ENCODE results near the gene GZMA. TPM values are rescaled to one million over a fixed set of nuclear protein-coding genes. Genes with fewer than 3 reads are reported as not detected.
"Not testable (repeated sequence)": the region's sequence is repeated elsewhere in the genome, so short reads cannot be mapped to it uniquely, and the experiment has no call there.

GZMA gene
- total RNA-seq, 4 donors from 2014 or later = 0.96 to 4.8 (median 1.8) TPM; not detected in 1

DNA sequence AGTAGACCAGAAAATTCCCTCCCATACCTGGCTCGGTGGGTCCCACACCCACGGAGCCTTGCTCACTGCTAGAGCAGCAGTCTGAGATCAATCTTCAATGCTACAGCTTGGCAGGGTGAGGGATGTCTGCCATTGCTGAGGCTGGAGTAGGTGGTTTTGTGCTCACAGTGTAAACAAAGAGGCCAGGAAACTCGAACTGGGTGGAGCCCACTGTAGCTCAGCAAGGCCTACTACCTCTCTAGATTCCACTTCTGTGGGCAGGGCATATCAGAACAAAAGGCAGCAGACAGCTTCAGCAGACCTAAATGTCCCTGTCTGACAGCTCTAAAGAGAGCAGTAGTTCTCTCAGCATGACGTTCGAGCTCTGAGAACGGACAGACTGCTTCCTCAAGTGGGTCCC lies 5.6 kb upstream of the GZMA start:
- no peak for ATAC-seq (ENCODE audit: low FRiP score)
- DNase-seq (ENCODE audit: low spot score) = no peak
- TF ChIP-seq, protein P1, sequence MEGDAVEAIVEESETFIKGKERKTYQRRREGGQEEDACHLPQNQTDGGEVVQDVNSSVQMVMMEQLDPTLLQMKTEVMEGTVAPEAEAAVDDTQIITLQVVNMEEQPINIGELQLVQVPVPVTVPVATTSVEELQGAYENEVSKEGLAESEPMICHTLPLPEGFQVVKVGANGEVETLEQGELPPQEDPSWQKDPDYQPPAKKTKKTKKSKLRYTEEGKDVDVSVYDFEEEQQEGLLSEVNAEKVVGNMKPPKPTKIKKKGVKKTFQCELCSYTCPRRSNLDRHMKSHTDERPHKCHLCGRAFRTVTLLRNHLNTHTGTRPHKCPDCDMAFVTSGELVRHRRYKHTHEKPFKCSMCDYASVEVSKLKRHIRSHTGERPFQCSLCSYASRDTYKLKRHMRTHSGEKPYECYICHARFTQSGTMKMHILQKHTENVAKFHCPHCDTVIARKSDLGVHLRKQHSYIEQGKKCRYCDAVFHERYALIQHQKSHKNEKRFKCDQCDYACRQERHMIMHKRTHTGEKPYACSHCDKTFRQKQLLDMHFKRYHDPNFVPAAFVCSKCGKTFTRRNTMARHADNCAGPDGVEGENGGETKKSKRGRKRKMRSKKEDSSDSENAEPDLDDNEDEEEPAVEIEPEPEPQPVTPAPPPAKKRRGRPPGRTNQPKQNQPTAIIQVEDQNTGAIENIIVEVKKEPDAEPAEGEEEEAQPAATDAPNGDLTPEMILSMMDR (IDR thresholded peaks at IDR 0.05) = no peak

DNA sequence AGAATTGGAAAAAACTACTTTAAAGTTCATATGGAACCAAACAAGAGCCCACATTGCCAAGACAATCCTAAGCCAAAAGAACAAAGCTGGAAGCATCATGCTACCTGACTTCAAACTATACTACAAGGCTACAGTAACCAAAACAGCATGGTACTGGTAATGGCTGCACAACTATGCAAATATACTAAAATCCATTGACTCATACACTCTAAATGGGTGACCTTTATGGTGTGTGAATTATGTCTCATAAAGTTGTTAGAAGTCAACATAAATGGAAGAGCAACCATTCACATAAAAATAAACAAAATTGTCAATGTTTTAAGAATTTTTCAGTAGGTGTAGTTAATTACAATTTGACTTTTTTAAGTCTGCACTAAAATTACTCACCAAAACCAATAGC lies 1.3 kb upstream of the GZMA start:
- not testable (repeated sequence) for ATAC-seq (ENCODE audit: low FRiP score); DNase-seq (ENCODE audit: low spot score)

DNA sequence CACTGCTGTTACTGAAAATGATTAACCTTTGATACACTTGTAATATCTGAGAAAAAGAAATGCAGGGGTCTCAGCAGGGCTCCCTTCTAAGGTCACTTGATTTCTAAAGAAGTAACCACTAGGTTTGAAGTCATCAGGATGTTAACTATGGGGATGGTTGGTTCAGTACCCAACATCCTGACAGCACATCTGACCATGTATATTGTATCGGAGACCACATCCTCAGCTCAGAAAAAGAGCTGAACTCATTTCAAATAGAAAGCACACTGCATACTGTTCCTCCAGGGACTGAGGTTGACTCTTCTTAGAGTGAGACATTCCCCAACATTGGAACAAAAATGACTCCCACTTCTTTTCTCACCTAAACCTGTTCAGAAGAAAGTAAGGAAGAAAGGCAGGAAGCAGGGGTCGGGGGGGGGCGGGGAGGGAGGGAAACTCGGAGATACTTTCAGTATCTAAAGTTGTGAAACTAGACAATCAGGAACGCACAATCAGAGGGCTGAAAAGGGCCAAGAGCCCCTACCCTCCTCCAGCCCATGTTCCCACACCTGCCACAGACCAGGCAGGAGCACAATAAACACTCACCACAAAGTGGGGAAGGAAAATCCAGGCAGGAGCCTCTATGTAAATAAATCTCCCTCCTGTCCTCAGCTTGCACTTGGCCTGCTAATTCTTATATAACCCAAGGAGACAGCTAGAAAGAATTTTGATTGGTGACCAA lies 730 bp upstream of the GZMA start:
- TF ChIP-seq, protein P1 (IDR thresholded peaks at IDR 0.05) = no peak
- no peak for ATAC-seq (ENCODE audit: low FRiP score)
- DNase-seq (ENCODE audit: low spot score) = no peak

DNA sequence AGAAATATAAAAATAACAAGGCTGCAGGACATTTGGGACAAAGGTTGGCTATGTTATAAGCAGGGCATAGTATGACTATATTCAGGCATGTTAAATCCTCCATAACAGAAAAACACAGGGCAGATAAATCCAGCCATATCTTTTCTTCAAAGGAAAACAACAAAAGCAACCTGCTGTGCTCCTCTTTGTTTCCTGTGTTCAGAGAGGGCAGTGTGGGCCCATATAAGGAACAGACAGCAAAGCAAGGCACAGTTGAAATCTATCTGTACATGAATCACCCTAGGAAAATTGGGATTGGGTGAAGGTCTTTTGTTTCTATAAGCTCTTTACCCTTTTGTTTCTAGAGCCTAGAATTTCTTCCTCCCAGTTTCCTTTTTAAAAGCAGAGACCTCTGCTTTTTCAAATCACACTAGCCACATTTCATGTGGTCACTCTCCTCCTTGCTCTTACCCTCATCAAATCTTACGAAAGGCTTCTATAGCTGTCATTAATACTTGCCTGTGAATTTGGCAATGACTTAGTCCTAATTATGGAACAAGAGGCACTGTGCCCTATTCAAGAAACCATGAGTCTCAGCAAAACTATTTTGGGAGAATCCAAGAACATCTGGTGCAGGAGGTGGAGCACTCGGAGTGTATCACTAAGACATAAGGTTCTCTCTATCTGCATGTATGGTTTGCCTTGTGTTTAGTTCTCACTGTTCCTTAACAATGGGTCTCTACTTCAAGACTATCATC lies 1.8 kb downstream of the GZMA start:
- TF ChIP-seq, protein P1 (IDR thresholded peaks at IDR 0.05) = no peak
- ATAC-seq (ENCODE audit: low FRiP score) (no peak), DNase-seq (ENCODE audit: low spot score) (no peak)

DNA sequence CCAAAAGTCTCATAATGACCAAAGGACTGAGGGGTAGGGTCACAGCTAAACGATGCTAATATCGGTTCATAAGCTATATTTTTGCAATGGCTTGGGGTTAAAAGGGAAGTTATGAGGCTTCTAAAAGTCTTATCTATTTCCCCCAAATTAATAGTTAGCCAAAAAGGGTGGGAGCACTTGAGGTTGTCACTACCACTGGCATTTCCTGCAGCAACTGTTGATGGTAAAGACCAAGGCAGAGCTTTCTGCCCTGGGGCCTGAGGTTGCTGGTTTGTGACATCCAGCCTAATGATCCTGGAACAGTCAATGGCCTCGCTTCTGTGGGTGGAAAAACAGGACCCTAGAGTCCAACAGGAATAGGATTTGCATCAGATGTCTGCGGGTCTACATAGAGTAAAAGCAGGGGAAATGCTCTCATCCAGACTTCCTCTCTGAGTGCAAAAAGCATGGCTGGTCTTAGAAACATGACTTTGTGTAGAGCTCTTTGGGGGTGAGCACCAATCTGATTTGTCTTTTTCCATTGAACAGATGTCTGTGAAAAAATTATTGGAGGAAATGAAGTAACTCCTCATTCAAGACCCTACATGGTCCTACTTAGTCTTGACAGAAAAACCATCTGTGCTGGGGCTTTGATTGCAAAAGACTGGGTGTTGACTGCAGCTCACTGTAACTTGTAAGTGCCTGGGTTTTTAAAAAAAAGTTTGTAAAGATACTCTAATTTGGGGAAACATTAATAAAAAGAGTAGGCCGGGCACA lies 2.7 kb downstream of the GZMA start:
- no peak for ATAC-seq (ENCODE audit: low FRiP score)
- TF ChIP-seq, protein P1 (IDR thresholded peaks at IDR 0.05) = no peak
- DNase-seq (ENCODE audit: low spot score) = no peak

DNA sequence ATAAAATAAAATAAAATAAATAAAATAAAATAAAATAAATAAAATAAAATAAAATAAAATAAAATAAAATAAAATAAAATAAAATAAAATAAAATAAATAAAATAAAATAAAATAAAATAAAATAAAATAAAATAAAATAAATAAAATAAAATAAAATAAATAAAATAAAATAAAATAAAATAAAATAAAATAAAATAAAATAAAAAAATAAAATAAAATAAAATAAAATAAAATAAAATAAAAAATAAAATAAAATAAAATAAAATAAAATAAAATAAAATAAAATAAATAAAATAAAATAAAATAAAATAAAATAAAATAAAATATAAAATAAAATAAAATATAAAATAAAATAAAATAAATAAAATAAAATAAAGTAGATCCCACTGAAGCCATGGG lies 3.5 kb downstream of the GZMA start:
- not testable (repeated sequence) for ATAC-seq (ENCODE audit: low FRiP score); DNase-seq (ENCODE audit: low spot score)

DNA sequence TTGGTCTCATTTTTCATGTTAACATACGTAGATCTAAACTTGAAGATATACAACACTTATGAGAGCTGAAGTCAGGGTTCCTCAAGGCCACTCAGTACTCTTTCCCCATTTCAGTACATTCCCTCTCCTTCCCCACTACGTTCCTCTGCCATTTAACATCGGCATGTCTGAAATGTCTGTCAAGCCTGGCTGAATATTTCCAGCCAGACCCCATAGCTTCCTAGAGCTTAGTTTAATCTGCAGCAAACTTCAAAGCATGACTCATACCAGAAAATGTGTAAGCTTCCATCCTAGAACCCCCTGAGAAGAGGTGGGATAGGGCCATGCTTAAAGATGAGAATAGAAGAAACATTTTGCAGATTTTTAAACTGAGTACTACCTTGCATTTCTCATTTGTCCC lies 6.2 kb downstream of the GZMA start:
- DNase-seq (ENCODE audit: low spot score) = no peak
- ATAC-seq (ENCODE audit: low FRiP score) = no peak
- TF ChIP-seq, protein P1 (IDR thresholded peaks at IDR 0.05) = no peak

Measured in omental fat pad (tissue), 4 donors.